NCI-H2196 treated with DMSO at 0.1 percent for 48 hours (cell line): ENCODE data around the gene TK1.

Source experiments
- DNase-seq: peaks from one replicate; lab custom pipeline; 2025; ENCODE audit not compliant: unreplicated experiment; lab: John Stamatoyannopoulos, UW

TK1 gene

DNA sequence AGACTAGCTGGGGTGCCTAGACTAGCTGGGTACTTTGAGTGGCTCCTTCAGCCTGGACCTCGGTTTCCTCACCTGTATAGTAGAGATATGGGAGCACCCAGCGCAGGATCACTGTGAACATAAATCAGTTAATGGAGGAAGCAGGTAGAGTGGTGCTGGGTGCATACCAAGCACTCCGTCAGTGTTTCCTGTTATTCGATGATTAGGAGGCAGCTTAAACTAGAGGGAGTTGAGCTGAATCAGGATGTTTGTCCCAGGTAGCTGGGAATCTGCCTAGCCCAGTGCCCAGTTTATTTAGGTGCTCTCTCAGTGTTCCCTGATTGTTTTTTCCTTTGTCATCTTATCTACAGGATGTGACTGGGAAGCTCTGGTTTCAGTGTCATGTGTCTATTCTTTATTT lies 36.2 kb upstream of the TK1 start:
- DNase-seq: no peak

DNA sequence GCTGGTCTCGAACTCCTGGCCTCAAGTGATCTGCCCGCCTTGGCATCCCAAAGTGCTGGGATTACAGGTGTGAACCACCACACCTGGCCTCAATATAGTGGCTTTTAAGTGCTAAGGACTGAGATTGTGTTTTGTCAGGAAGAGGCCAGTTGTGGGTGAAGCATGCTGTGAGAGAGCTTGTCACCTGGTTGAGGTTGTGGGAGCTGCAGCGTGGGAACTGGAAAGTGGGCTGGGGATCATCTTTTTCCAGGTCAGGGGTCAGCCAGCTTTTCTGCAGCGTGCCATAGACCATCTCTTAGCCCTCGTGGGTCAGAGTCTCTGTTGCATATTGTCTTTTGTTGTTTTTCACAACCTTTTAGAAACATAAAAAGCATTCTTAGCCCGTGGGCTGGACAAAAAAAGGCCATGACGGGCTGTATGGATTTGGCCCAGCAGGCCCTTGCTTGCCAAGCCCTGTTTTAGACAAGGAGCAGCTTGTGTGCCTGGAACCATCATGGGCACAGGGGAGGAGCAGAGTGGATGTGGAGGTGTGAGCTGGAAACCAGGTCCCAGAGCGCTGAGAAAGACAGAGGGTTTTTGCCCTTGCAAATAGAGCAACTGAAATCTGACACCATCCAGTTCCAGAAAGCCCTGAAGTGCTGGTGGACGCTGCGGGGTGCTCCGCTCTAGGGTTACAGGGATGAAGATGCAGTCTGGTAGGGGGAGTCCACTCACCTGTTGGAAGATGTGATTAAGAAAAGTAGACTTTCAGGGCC lies 32.7 kb upstream of the TK1 start:
- no peak for DNase-seq

DNA sequence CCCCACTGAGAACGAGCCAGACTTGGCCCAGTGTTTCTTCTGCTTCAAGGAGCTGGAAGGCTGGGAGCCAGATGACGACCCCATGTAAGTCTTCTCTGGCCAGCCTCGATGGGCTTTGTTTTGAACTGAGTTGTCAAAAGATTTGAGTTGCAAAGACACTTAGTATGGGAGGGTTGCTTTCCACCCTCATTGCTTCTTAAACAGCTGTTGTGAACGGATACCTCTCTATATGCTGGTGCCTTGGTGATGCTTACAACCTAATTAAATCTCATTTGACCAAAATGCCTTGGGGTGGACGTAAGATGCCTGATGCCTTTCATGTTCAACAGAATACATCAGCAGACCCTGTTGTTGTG lies 27.8 kb upstream of the TK1 start:
- DNase-seq: no peak

DNA sequence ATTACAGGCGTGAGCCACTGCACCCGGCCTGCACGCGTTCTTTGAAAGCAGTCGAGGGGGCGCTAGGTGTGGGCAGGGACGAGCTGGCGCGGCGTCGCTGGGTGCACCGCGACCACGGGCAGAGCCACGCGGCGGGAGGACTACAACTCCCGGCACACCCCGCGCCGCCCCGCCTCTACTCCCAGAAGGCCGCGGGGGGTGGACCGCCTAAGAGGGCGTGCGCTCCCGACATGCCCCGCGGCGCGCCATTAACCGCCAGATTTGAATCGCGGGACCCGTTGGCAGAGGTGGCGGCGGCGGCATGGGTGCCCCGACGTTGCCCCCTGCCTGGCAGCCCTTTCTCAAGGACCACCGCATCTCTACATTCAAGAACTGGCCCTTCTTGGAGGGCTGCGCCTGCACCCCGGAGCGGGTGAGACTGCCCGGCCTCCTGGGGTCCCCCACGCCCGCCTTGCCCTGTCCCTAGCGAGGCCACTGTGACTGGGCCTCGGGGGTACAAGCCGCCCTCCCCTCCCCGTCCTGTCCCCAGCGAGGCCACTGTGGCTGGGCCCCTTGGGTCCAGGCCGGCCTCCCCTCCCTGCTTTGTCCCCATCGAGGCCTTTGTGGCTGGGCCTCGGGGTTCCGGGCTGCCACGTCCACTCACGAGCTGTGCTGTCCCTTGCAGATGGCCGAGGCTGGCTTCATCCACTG lies 27.3 kb upstream of the TK1 start, which contains the start of gene BIRC5:
TSS of gene BIRC5 (plus strand) at position 238 of the 690 bp plus-strand sequence. CDS start at position 302, 64 bp downstream.
- peak; percentile 92 for DNase-seq

DNA sequence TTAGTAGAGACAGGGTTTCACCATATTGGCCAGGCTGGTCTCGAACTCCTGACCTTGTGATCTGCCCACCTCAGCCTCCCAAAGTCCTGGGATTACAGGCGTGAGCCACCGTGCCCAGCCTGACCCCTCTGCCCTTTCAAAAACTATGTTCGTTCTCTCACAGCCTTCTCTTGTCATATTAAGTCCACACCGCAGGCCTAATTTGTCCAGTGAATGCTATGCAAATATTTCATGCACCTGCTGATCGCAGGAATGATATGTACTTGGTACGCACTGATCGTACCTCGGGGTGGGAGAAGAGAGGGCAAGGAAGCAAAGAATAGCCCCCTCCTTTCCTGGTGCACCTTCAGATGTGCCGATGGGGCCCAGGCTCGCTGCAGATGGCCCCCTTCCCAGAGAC lies 24.2 kb upstream of the TK1 start:
- no peak for DNase-seq

DNA sequence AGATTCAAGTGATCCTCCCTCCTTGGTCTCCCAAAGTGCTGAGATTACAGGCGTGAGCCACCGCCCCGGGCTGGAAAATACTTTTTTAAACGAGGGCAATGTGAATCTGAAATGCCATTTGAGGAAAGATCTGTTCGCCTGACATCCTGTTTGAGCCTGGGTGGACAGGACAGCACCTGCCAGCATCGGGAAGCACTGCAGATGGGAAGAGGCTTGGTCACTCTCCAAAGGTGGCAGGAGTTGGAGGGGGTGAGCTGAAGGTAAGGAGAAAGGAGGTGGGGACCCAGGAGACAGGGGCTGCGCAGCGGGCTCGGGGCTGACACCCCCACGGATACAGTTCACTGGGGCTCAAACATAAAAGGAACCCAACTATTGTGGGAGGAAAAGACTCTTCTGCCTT lies 23.3 kb upstream of the TK1 start:
- DNase-seq: no peak

DNA sequence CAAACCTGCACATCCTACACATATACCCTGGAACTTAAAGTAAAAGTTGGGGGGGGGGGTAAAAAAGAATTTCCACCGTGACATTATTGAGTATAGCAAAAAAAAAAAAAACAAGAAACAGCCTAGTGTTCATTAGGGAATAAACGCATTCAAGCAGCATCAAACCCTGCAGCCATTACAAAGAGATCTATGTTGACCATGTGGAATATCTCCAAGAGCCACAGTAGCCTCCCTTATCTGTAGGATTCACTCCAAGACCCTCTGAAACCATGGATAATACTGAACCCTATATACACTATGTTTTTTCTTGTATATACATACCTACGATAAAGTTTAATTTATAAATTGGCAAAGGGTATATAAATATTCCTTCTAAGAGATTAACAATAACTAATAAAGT lies 21.6 kb upstream of the TK1 start:
- DNase-seq: no peak

DNA sequence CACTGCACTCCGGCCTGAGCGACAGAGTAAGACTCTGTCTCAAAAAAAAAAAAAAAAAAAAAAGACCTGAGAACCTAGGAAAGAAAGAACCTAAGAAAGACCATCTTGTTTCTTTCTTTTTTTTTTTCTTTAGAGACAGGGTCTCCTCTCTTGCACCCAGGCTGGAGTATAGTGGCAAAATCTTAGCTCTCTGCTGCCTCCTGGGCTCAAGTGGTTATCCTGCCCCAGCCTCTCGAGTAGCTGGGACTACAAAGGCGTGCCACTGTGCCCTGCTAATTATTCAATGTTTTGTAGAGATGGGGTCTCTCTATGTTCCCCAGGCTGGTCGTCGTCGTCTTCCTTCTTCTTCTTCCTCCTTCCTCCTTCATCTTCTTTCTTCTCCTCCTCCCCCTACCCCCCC lies 19.4 kb upstream of the TK1 start:
- no peak for DNase-seq

DNA sequence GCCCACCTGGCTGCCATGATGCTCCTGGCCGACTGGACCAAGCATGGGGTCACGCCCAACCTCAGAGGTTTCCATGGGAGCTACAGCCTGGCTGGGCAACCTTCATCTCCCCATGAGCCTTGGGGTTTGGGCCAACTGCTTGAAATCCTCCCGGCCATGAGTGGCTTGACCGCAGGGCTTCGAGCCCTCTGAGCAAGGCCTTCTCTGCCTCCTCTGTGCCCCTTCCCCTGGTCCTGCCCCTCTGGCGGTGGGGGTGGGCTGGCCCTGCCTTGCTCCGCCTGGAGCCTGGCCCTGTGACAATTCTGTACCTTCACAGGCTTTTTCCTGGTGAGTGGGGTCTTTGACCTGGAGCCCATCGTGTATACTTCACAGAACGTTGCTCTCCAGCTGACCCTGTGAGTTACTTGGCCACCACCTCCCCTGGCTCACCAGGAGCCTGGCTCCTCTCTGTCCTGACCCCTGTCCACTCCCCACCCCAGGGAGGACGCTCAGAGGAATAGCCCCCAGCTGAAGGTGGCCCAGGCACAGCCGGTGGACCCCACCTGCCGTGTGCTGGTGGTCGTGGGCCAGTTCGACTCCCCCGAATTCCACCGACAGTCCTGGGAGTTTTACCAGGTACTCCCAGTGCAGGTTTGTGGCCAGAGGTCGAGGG lies 18.4 kb upstream of the TK1 start:
- DNase-seq: no peak

DNA sequence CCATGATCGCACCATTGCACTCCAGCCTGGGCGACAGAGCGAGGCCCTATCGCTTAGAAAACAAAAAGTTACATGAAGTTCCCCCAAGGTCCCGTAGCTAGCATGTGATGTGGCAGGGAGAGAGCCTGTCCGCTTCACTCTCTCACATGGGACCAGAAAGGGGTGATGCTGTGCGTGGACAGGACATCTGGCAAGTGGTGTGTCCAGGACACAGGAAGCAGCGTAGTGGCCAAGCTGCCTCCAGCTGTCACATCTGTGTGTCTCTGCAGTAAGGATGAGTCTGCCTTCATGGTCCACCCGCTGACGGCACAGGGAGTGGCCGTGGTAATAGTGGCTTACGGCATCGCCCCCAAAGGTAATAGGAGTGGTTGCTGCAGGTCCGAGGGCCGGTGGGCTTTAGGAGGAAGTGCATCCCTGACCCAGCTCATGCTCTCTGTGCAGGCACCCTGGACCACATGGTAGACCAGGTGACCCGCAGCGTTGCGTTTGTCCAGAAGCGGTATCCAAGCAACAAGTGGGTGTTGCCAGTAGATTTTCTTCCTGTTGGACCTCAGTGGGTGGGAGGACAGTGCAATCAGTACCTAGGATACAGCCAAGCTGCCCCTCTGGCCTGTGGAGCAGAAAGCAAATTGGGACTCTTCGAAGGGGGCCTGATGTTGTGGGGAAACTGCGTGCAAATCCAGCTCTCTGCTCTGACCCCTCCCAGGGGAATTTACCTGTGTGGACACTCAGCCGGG lies 17.7 kb upstream of the TK1 start:
- no peak for DNase-seq

DNA sequence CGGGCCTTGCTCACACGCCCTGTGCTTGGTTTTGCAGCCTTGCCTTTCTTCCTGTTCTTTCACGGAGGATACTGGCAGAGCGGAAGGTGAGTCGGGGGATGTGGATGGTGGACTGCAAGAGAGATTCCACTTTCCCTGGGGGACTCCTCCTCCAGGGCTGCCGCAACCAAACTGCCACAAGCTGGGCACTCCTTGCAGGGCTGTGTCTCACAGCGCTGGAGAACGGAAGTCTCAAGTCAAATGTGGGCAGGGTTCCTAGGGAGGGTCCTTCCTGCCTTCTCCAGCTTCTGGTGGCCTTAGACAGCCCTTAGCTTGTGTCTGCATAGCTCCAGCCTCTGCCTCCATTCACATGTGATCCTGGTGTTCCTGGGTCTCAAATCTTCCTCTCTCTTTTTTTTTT lies 15.8 kb upstream of the TK1 start:
- no peak for DNase-seq

DNA sequence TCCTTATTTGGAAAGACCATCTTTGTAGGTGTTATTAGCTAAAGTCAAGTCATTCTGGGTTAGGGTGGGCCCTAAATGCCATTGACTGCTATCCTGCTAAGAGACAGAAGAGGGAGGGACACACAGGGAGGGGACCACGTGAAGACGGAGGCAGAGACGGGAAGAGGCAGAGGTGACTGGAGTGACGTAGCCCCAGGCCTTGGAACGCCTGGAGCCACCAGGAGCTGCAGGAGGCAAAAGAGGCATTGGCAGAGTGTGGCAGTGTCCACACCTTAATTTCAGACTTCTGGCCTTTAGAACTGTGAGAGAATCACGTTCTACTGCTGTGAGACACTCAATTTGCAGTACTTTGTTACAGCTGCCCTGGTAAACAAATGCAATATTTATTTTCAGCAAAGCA lies 13.6 kb upstream of the TK1 start:
- DNase-seq: no peak

DNA sequence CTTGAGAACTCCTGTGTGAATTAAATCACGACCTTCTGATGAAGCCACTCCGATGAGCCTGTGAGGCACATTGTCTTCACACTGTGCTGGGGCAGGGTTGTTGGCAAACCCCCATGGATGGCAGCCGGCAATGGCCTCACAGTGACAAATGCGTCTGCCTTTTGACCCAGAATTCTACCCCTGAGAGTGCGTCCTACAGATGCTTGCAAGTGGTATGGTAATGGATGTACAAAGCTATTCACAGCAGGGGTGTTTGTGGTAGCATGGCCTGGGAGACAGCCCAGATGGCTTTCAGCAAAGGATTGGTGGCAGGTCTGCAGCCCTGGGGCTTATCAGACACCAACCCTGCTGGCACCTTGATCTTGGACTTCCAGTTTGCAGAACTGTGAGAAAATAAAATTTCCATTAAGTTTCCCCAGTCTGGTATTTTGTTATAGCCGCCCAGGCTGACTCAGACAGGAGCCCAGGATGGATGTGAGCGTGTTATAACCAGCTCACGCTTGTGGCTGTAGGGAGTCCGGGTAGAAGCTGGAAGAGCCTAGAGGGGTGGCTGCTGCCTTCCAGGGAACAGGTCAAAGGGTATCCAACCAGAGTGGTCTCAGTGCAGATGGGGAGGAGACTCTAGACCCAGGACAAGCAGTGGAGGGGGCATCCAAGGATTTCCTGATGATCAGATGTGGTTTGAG lies 10.4 kb upstream of the TK1 start:
- DNase-seq: no peak

DNA sequence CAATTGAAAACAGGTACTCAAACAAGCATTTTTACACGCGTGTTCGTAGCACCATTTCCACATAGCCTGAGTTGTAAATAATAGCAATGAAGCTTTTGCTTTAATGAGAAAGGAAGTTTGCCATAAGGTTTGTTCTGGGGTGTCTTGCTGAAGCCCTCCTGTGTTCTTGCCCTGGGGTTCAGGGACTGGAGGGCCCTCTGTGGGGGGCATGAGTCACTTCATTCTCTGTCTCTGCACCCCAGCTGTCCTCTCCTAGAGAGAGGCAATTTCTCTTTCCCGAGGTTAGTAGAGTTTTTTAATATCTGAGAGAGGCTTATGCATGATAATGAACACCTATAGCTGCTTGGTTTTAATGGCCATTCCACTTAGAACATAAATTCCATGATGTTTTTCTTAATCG lies 9.9 kb upstream of the TK1 start:
- no peak for DNase-seq

DNA sequence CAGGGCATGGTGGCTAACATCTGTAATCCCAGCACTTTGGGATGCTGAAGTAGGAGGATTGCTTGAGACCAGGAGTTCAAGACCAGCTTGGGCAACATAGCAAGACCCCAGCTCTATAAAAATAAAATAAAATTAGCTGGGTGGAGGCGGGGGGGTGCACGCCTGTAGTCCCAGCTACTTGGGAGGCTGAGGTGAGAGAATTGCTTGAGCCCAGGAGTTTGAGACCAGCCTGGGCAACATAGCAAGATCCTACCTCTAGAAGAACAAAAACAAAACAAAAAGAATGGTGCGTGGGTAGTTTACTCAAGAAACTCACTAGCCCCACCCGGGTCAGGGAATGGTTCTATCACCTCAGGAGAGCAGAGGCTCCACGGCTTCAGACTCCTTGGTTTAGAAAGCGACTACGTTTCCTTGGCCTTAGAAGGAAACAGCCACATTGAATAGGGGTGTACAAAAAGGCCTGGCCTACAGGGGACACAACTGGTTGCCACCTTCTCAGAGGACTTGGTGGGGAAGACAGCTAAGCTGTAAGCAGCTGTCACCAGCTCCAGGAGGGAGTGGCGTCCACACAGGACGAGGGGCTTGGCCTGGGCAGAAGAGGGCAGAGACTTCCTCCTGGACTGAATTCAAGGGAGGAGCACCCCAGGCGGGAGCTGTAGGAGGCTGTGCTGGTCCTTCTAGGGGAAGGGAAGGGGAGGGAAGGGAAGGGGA lies 716 bp downstream of the TK1 start:
- no peak for DNase-seq

DNA sequence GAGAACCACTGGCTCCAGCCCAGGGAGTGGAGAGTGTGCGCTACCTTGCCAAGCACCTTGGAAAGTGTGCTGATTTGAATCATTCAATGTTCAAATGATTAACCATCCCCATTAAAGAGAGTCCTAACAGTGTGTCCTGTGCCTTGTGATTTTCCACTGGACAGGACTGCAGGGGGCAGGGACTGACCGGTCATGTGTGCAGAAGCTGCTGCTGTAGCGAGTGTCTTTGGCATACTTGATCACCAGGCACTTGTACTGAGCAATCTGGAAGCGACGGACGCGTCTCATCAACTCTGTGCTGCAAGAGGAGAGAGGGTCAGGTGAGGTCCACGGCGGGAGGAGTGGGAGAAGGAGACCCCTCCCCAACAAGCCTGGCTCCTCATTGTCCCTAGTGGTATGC lies 2.0 kb downstream of the TK1 start:
- no peak for DNase-seq

DNA sequence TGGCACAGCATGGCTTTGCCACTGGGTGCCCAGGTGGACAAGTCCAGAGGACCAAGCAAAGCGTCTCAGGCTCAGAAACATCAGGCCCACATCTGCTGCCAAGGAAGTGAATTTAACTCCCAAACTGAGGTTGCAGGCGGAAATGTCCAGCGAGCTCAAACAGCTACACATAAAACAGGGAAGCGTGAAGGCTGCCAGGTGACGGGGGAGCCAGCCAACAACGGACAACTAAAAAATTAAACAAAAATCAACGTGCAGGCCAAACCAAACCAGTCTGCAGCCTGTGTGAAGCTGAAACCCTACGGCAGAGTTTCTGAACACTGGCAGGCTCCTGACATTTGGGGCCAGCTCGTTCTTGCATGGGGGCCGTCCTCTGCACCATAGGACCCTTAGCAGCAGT lies 2.5 kb downstream of the TK1 start:
- no peak for DNase-seq

DNA sequence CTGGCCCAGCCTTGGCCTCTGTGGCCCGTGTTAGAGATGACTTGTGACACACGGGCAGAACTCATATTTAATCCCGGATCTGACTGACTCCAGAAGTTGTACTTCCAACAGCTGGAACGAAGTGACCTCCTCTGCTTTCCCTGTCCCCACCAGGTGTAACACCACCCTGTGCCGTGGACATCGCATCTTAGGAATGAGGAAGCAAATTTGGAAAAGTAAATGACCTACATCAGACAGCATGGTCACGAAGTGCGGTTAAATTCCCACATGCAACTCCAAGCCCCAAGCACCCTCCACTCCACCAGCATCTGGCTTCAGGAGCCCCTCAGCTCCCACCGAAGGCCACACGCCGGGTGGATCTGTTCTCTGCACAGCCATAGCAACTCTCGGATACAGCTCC lies 2.9 kb downstream of the TK1 start:
- no peak for DNase-seq

DNA sequence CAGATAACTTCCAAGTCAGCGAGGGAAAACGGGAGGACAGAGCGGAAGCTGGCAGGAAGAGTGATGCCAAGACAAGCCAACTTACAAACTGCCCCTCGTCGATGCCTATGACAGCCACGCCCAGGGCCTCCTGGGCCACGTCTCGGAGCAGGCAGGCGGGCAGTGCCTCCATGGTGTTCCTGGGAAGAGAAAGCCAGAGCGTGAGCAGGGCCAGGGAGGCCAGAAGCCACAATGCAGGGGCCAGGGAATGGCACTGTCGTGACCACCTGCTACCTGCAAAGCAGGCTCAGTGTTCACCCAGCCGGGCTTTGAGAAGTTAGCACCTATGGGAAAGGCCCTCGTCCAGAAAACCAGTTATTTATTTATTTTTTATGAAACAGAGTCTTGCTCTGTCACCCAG lies 4.3 kb downstream of the TK1 start:
- DNase-seq: no peak

DNA sequence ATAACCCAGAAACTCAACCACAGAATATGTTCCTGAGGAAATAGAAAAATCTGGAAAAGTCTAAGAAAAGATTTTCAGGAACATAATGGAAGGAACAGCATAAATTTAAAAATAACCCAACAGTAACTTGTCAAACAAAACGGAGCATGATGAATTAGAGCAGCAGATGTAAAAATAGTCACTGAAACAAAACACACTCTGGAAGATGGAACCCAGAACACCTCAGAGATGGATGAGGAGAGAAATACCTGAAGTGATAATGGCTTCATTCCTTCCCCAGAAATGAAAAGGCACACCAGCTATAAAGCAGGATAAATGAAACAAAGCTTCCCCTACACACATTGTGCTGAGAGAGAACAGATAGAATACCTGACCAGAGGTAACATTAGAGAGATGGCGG lies 6.3 kb downstream of the TK1 start:
- DNase-seq: no peak

DNA sequence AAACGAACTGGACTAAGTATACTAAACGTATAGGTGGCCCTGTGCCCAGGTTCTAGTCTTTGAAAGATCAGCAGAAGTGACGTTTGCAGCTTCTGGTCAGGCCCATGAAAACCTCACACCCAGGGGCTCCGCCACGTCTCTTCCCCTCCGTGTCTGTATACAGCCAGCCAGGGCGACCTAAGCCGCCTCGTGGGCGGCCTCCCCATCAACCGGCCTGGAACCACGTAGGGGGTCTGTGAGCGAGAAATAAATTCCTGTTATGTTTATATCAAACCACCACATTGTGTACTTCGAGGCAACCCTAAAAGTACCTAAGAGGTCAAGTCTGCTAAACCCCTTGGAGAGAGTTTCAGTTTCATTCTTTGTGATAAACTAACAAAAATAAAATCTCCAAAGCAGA lies 6.8 kb downstream of the TK1 start:
- no peak for DNase-seq
